GM23338 (cell line): ENCODE results near the gene REPIN1. TPM values are rescaled to one million over a fixed set of nuclear protein-coding genes. Genes with fewer than 3 reads are reported as not detected.

Experiments used
- ATAC-seq: fragments of 200-7000 bp; cut with Tn5 transposase; 3 replicates; pipeline ENCODE4 v1.9.1; 2020
- DNase-seq: peaks from one replicate; pipeline ENCODE4 v3.0.0-alpha.2; 2015; ENCODE audit warnings: low spot score
- H2AFZ ChIP-seq: fragments of 200-600 bp; sonication (generic); 2 replicates; pipeline ENCODE4 v1.8.0; 2016; ENCODE audit warnings: antibody characterized with exemption, mild to moderate bottlenecking, moderate library complexity
- H3F3A ChIP-seq: fragments of 200-600 bp; sonication (generic); replicated peaks from 2 replicates; pipeline ENCODE4 v1.8.0; 2017; ENCODE audit warnings: antibody characterized with exemption, mixed run types, low read depth
- H3K27ac ChIP-seq: fragments of 200-600 bp; sonication (generic); 2 replicates; pipeline ENCODE4 v1.6.1; 2016; ENCODE audit warnings: low read depth
- H3K27me3 ChIP-seq: fragments of 200-600 bp; sonication (generic); 2 replicates; pipeline ENCODE4 v1.8.0; 2016; ENCODE audit warnings: mild to moderate bottlenecking, mixed run types, moderate library complexity; ENCODE audit not compliant: insufficient read depth
- H3K36me3 ChIP-seq: fragments of 200-600 bp; sonication (generic); 2 replicates; pipeline ENCODE4 v1.8.0; 2016; ENCODE audit warnings: mild to moderate bottlenecking; ENCODE audit not compliant: insufficient read depth
- H3K4me1 ChIP-seq: fragments of 200-600 bp; sonication (generic); 2 replicates; pipeline ENCODE4 v1.8.0; 2016; ENCODE audit warnings: mild to moderate bottlenecking, moderate library complexity; ENCODE audit not compliant: insufficient read depth
- H3K4me2 ChIP-seq: fragments of 200-600 bp; sonication (generic); 2 replicates; pipeline ENCODE4 v1.7.1; 2017; ENCODE audit warnings: mixed run types
- H3K4me3 ChIP-seq: fragments of 200-600 bp; sonication (generic); 2 replicates; pipeline ENCODE4 v1.6.1; 2016; ENCODE audit warnings: mixed run types
- H3K79me2 ChIP-seq: fragments of 200-600 bp; sonication (generic); replicated peaks from 2 replicates; pipeline ENCODE4 v1.8.0; 2017; ENCODE audit warnings: mild to moderate bottlenecking; ENCODE audit not compliant: insufficient read depth
- H3K9me2 ChIP-seq: fragments of 200-600 bp; sonication (generic); 2 replicates; pipeline ENCODE4 v1.8.0; 2017; ENCODE audit not compliant: insufficient read depth
- H4K20me1 ChIP-seq: fragments of 200-600 bp; sonication (generic); replicated peaks from 2 replicates; pipeline ENCODE4 v1.8.0; 2017; ENCODE audit warnings: mild to moderate bottlenecking; ENCODE audit not compliant: insufficient read depth
- H3K27ac Mint-ChIP-seq: 2 replicates; pipeline ENCODE4 v1.8.0; 2020; ENCODE audit warnings: inconsistent platforms, mild to moderate bottlenecking, moderate library complexity, mixed read lengths
- H3K27me3 Mint-ChIP-seq: 3 replicates; pipeline ENCODE4 v1.8.0; 2022; ENCODE audit warnings: low read depth, mild to moderate bottlenecking, moderate library complexity, mixed read lengths, inconsistent platforms; ENCODE audit not compliant: insufficient read depth, poor library complexity
- H3K36me3 Mint-ChIP-seq: 3 replicates; pipeline ENCODE4 v1.8.0; 2021; ENCODE audit warnings: low read depth, mild to moderate bottlenecking, inconsistent platforms, moderate library complexity, mixed read lengths
- H3K4me1 Mint-ChIP-seq: 3 replicates; pipeline ENCODE4 v1.8.0; 2020; ENCODE audit warnings: mild to moderate bottlenecking, inconsistent platforms, mixed read lengths
- H3K4me3 Mint-ChIP-seq: 3 replicates; pipeline ENCODE4 v1.8.0; 2021; ENCODE audit warnings: moderate library complexity, mild to moderate bottlenecking, inconsistent platforms, mixed read lengths
- H3K9me3 Mint-ChIP-seq: 3 replicates; pipeline ENCODE4 v1.8.0; 2020; ENCODE audit warnings: moderate library complexity, mild to moderate bottlenecking, inconsistent platforms, mixed read lengths
- ETS1 ChIP-seq: IDR thresholded peaks from 2 replicates; pipeline ENCODE4 v1.6.1; 2016; ENCODE audit warnings: antibody characterized with exemption
- JUNB ChIP-seq: IDR thresholded peaks from one replicate; pipeline ENCODE4 v1.6.1; 2016; ENCODE audit warnings: antibody characterized with exemption; ENCODE audit not compliant: unreplicated experiment
- STAT1 ChIP-seq: IDR thresholded peaks from one replicate; pipeline ENCODE4 v1.6.1; 2016; ENCODE audit warnings: antibody characterized with exemption; ENCODE audit not compliant: unreplicated experiment
- ZNF462 ChIP-seq: fragments of 250-450 bp; sonication (Bioruptor Pico); IDR thresholded peaks from 2 replicates; pipeline ENCODE4 v1.5.0; 2020; ENCODE audit warnings: mild to moderate bottlenecking, moderate library complexity
- polyA plus RNA-seq: library from polyadenylated mRNA; unstranded; fragments of >200 nt; fragmentation: Nextera tagmentation; extraction: Ambion mirVana; gene quantifications from 2 replicates; pipeline ENCODE4 v1.2.1, GENCODE V29; 2016
- total RNA-seq: library from RNA; depleted of rRNA; stranded (reverse); fragments of >200 nt; shearing (Covaris generic); gene quantifications from 2 replicates; pipeline ENCODE4 v1.2.3, GENCODE V29; 2014

Gene REPIN1
- total and polyA plus RNA-seq, 2 experiments from 2014 or later: 29.8 to 156 TPM

GRCh38 chr7:150400008-150400787 lies 31.6 kb downstream of the REPIN1 start:
- Mint-ChIP-seq H3K9me3 (no peaks in the 10 kb centered on the region; the same call in 2 of the 3 replicates), H3K4me3 (peak overlapping the region; percentile 24; the same call in 1 of the 3 replicates), H3K4me1 (peaks cover 73% of the 10 kb centered on the region), H3K27me3 (peaks cover 25% of the 10 kb centered on the region), H3K27ac (peak overlapping the region; percentile 99), H3K36me3 (peaks cover 40% of the 10 kb centered on the region)
- Histone ChIP-seq H3F3A (peaks cover 56% of the 10 kb centered on the region), H2AFZ (no peak overlapping the region), H3K36me3 (peaks cover 4% of the 10 kb centered on the region; the same call in 1 of the 2 replicates), H4K20me1 (no peaks in the 10 kb centered on the region), H3K4me1 (peaks cover 61% of the 10 kb centered on the region), H3K4me2 (peak overlapping the region; percentile 33), H3K79me2 (peaks cover 12% of the 10 kb centered on the region), H3K27me3 (no peaks in the 10 kb centered on the region), H3K27ac (peak overlapping the region; percentile 99), H3K9me2 (no peaks in the 10 kb centered on the region), H3K4me3 (0 out of 2 replicates have a peak overlapping the region, but pooled peaks have one; percentile 24)
- DNase-seq: no peak
- TF ChIP-seq ZNF462 (CRISPR knock-in tag) (no peak), ETS1 (no peak), JUNB (no peak), STAT1 (no peak)
- ATAC-seq: no peak
